H1 (cell line): ENCODE data around the gene SHROOM4. TPM values are rescaled to one million over a fixed set of nuclear protein-coding genes. Genes with fewer than 3 reads are reported as not detected.

Experiments
- polyA plus RNA-seq, 7 experiments: library from polyadenylated mRNA; depleted of rRNA in 3 of 7; stranded (reverse) in 5 of 7; unstranded in 2 of 7; fragments of >200 nt in 5 of 7; fragments of 200-250 nt in 2 of 7; gene quantifications; 1 replicate in 5 of 7; 2 replicates in 1 of 7; 4 replicates in 1 of 7; pipeline versions ENCODE4 v1.2.1 to v1.2.3, GENCODE V29; 2011 to 2013; ENCODE audit warnings: missing spikeins in 2 of 7, mixed read lengths in 2 of 7
- total RNA-seq: library from RNA; stranded (reverse); fragmentation: NEBNext Ultra II Directional; extraction: Animal tissue kit (Norgen Biotek cat#: 25700); gene quantifications from 2 replicates; pipeline ENCODE4 v1.2.1, GENCODE V29; 2021
- TF ChIP-seq, protein P1 (sequence below): fragments of 300-600 bp; sonication (generic); IDR thresholded peaks from 2 replicates; pipeline ENCODE4 v1.7.1; 2012; ENCODE audit warnings: low read length, moderate library complexity, mild to moderate bottlenecking, inconsistent platforms; ENCODE audit not compliant: insufficient replicate concordance

SHROOM4 gene
- total and polyA plus RNA-seq, 2 of the 8 experiments (the other 6 are each of a cell fraction or from before 2014, with no cell fraction given) = 1.6 to 5.6 TPM

DNA sequence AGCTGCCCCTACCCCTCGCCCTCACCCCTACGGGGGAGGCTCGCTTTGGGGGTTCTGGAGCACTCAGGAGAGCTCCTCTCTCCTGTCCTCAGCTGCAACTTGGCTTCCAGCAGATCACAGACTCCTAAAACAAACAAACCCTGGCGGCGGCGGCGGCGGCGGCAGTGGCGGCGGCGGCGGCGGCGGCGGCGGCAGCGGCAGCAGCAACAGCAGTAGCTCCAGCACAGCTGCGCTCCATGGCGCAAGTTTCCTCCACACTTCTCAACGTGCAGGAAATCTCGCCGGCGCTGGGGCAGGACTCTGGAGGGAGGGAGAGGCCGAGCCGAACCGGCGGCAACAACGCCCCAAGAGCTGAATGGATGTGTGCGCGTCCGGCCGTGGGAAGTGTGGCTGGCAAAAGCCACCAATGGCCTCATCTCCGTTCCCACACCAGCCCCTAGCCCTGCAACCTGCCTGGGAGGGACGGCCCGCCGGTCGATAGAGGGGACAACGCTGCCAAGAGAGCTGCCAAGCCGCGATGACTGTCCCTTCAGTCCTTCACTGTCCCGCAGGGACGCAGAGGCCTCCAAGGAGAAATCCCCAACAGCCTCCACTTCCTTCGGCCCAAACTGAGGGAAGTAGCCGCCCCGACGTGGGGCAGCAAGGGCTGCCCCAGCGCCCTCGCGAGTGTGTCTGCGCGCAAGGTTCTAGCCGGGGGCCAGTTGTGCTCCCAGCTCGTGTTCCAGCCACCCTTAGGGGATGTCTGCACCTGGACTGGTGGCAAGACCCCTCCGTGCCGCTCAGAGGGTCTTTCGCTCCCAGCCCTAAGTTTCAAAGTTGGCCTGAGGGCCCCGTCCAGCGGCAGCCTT is 775 bp downstream of the SHROOM4 start (continued):
- TF ChIP-seq, protein P1, sequence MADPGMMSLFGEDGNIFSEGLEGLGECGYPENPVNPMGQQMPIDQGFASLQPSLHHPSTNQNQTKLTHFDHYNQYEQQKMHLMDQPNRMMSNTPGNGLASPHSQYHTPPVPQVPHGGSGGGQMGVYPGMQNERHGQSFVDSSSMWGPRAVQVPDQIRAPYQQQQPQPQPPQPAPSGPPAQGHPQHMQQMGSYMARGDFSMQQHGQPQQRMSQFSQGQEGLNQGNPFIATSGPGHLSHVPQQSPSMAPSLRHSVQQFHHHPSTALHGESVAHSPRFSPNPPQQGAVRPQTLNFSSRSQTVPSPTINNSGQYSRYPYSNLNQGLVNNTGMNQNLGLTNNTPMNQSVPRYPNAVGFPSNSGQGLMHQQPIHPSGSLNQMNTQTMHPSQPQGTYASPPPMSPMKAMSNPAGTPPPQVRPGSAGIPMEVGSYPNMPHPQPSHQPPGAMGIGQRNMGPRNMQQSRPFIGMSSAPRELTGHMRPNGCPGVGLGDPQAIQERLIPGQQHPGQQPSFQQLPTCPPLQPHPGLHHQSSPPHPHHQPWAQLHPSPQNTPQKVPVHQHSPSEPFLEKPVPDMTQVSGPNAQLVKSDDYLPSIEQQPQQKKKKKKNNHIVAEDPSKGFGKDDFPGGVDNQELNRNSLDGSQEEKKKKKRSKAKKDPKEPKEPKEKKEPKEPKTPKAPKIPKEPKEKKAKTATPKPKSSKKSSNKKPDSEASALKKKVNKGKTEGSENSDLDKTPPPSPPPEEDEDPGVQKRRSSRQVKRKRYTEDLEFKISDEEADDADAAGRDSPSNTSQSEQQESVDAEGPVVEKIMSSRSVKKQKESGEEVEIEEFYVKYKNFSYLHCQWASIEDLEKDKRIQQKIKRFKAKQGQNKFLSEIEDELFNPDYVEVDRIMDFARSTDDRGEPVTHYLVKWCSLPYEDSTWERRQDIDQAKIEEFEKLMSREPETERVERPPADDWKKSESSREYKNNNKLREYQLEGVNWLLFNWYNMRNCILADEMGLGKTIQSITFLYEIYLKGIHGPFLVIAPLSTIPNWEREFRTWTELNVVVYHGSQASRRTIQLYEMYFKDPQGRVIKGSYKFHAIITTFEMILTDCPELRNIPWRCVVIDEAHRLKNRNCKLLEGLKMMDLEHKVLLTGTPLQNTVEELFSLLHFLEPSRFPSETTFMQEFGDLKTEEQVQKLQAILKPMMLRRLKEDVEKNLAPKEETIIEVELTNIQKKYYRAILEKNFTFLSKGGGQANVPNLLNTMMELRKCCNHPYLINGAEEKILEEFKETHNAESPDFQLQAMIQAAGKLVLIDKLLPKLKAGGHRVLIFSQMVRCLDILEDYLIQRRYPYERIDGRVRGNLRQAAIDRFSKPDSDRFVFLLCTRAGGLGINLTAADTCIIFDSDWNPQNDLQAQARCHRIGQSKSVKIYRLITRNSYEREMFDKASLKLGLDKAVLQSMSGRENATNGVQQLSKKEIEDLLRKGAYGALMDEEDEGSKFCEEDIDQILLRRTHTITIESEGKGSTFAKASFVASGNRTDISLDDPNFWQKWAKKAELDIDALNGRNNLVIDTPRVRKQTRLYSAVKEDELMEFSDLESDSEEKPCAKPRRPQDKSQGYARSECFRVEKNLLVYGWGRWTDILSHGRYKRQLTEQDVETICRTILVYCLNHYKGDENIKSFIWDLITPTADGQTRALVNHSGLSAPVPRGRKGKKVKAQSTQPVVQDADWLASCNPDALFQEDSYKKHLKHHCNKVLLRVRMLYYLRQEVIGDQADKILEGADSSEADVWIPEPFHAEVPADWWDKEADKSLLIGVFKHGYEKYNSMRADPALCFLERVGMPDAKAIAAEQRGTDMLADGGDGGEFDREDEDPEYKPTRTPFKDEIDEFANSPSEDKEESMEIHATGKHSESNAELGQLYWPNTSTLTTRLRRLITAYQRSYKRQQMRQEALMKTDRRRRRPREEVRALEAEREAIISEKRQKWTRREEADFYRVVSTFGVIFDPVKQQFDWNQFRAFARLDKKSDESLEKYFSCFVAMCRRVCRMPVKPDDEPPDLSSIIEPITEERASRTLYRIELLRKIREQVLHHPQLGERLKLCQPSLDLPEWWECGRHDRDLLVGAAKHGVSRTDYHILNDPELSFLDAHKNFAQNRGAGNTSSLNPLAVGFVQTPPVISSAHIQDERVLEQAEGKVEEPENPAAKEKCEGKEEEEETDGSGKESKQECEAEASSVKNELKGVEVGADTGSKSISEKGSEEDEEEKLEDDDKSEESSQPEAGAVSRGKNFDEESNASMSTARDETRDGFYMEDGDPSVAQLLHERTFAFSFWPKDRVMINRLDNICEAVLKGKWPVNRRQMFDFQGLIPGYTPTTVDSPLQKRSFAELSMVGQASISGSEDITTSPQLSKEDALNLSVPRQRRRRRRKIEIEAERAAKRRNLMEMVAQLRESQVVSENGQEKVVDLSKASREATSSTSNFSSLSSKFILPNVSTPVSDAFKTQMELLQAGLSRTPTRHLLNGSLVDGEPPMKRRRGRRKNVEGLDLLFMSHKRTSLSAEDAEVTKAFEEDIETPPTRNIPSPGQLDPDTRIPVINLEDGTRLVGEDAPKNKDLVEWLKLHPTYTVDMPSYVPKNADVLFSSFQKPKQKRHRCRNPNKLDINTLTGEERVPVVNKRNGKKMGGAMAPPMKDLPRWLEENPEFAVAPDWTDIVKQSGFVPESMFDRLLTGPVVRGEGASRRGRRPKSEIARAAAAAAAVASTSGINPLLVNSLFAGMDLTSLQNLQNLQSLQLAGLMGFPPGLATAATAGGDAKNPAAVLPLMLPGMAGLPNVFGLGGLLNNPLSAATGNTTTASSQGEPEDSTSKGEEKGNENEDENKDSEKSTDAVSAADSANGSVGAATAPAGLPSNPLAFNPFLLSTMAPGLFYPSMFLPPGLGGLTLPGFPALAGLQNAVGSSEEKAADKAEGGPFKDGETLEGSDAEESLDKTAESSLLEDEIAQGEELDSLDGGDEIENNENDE = no peak
